ENCODE measurements around the gene REELD1.

Gene REELD1

GRCh38 chr4:146214238-146214637 is at the start of gene REELD1:
Gene REELD1 (plus strand): TSS chr4:146214538. CDS start chr4:146216953, 2,415 bp downstream.
- Histone ChIP-seq H3K9me2 (replicated peaks; ENCODE audit: low read depth, low read length) (no peaks in the 10 kb centered on the region), H3K4me1 (ENCODE audit: insufficient read depth, low read length, poor library complexity, severe bottlenecking) (no peaks in the 10 kb centered on the region), H3F3A (ENCODE audit: low read depth) (no peaks in the 10 kb centered on the region), H4K20me1 (ENCODE audit: insufficient read depth, low read length, poor library complexity, severe bottlenecking) (no peaks in the 10 kb centered on the region), H3K4me2 (ENCODE audit: low read depth, low read length, poor library complexity, severe bottlenecking) (no peak within 1 kb of the TSS), H3K9ac (ENCODE audit: low read depth, low read length, poor library complexity, severe bottlenecking) (no peak within 1 kb of the TSS), H3K36me3 (ENCODE audit: insufficient read depth, low read length) (no peaks in the 10 kb centered on the region), H3K9me3 (ENCODE audit: insufficient read depth, low read depth, low read length) (no peaks in the 10 kb centered on the region), H3K79me2 (ENCODE audit: insufficient read depth, low read length) (no peaks in the 10 kb centered on the region), H2AFZ (ENCODE audit: low read length) (no peak within 1 kb of the TSS), H3K27me3 (ENCODE audit: insufficient read depth, low read length, poor library complexity, severe bottlenecking) (no peaks in the 10 kb centered on the region), H3K4me3 (ENCODE audit: low read length, poor library complexity, severe bottlenecking) (no peak within 1 kb of the TSS)
- TF ChIP-seq, protein P1, sequence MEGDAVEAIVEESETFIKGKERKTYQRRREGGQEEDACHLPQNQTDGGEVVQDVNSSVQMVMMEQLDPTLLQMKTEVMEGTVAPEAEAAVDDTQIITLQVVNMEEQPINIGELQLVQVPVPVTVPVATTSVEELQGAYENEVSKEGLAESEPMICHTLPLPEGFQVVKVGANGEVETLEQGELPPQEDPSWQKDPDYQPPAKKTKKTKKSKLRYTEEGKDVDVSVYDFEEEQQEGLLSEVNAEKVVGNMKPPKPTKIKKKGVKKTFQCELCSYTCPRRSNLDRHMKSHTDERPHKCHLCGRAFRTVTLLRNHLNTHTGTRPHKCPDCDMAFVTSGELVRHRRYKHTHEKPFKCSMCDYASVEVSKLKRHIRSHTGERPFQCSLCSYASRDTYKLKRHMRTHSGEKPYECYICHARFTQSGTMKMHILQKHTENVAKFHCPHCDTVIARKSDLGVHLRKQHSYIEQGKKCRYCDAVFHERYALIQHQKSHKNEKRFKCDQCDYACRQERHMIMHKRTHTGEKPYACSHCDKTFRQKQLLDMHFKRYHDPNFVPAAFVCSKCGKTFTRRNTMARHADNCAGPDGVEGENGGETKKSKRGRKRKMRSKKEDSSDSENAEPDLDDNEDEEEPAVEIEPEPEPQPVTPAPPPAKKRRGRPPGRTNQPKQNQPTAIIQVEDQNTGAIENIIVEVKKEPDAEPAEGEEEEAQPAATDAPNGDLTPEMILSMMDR (conservative IDR thresholded peaks at IDR 0.05; ENCODE audit: low read length) = no peak
- no peak for TF ChIP-seq EZH2phosphoT487 (IDR thresholded peaks at IDR 0.05; ENCODE audit: borderline replicate concordance)

GRCh38 chr4:146165221-146165620 is 49.1 kb upstream of the REELD1 start:
- Histone ChIP-seq H3K9me3 (ENCODE audit: insufficient read depth, low read depth, low read length) (no peaks in the 10 kb centered on the region), H3K27me3 (ENCODE audit: insufficient read depth, low read length, poor library complexity, severe bottlenecking) (no peaks in the 10 kb centered on the region), H3K36me3 (ENCODE audit: insufficient read depth, low read length) (no peaks in the 10 kb centered on the region), H3K9me2 (replicated peaks; ENCODE audit: low read depth, low read length) (no peaks in the 10 kb centered on the region), H3K4me3 (ENCODE audit: low read length, poor library complexity, severe bottlenecking) (no peak overlapping the region), H2AFZ (ENCODE audit: low read length) (no peak overlapping the region), H3K79me2 (ENCODE audit: insufficient read depth, low read length) (no peaks in the 10 kb centered on the region), H3K9ac (ENCODE audit: low read depth, low read length, poor library complexity, severe bottlenecking) (no peak overlapping the region), H3F3A (ENCODE audit: low read depth) (no peaks in the 10 kb centered on the region), H4K20me1 (ENCODE audit: insufficient read depth, low read length, poor library complexity, severe bottlenecking) (no peaks in the 10 kb centered on the region), H3K4me2 (ENCODE audit: low read depth, low read length, poor library complexity, severe bottlenecking) (no peak overlapping the region), H3K4me1 (ENCODE audit: insufficient read depth, low read length, poor library complexity, severe bottlenecking) (no peaks in the 10 kb centered on the region)
- TF ChIP-seq, protein P1 (conservative IDR thresholded peaks at IDR 0.05; ENCODE audit: low read length) = no peak
- TF ChIP-seq EZH2phosphoT487 (IDR thresholded peaks at IDR 0.05; ENCODE audit: borderline replicate concordance) = no peak

GRCh38 chr4:146165840-146166239 is 48.5 kb upstream of the REELD1 start:
- Histone ChIP-seq H3K36me3 (ENCODE audit: insufficient read depth, low read length) (no peaks in the 10 kb centered on the region), H3K4me2 (ENCODE audit: low read depth, low read length, poor library complexity, severe bottlenecking) (no peak overlapping the region), H3K9me3 (ENCODE audit: insufficient read depth, low read depth, low read length) (no peaks in the 10 kb centered on the region), H3K4me3 (ENCODE audit: low read length, poor library complexity, severe bottlenecking) (no peak overlapping the region), H3K9ac (ENCODE audit: low read depth, low read length, poor library complexity, severe bottlenecking) (no peak overlapping the region), H2AFZ (ENCODE audit: low read length) (no peak overlapping the region), H3K4me1 (ENCODE audit: insufficient read depth, low read length, poor library complexity, severe bottlenecking) (no peaks in the 10 kb centered on the region), H3K9me2 (replicated peaks; ENCODE audit: low read depth, low read length) (no peaks in the 10 kb centered on the region), H3K27me3 (ENCODE audit: insufficient read depth, low read length, poor library complexity, severe bottlenecking) (no peaks in the 10 kb centered on the region), H4K20me1 (ENCODE audit: insufficient read depth, low read length, poor library complexity, severe bottlenecking) (no peaks in the 10 kb centered on the region), H3F3A (ENCODE audit: low read depth) (no peaks in the 10 kb centered on the region), H3K79me2 (ENCODE audit: insufficient read depth, low read length) (no peaks in the 10 kb centered on the region)
- no peak for TF ChIP-seq EZH2phosphoT487 (IDR thresholded peaks at IDR 0.05; ENCODE audit: borderline replicate concordance)
- TF ChIP-seq, protein P1 (conservative IDR thresholded peaks at IDR 0.05; ENCODE audit: low read length) = no peak

Data from Loucy (cell line).